ENCODE measurements around the gene UFM1. TPM values are rescaled to one million over a fixed set of nuclear protein-coding genes. Genes with fewer than 3 reads are reported as not detected.

Gene UFM1
- total and polyA plus RNA-seq, 2 of the 4 experiments (the other 2 are of a cell fraction): 43.5 to 94.5 TPM

DNA sequence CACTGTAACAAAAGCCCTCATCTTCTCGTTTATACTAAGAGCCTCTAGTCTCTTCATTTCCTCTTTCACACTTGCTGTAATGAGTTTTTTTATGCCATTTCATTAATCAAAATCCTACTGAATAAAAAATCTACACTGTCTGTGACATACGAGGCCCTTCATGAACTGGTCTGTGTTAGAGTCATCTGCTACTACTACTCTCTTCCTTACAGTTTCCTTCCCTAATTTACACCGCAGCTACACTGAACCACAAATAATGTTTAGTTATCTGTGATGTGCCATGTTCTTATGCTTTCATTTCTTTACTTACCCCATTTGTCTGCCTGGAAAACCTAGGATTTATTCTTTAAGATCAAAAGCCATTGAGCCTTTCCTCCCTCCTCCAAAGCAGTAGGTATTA lies 16.0 kb downstream of the UFM1 start:
- CTCF ChIA-PET: no interaction called here
- no peak overlapping the region for H3K4ac ChIP-seq (ENCODE audit: low read depth, low read length)
- H3K27me3 ChIP-seq (ENCODE audit: control insufficient read depth, insufficient read depth, low read length): no peaks in the 10 kb centered on the region
- H3K27ac ChIP-seq (ENCODE audit: insufficient read depth, low read length): no peak overlapping the region
- H4K8ac ChIP-seq (ENCODE audit: low read depth in 2 of 2, low read length in 2 of 2): no peak overlapping the region
- no peak overlapping the region for H2BK15ac ChIP-seq (ENCODE audit: low read depth, low read length)
- no peak for ATAC-seq (ENCODE audit: low read depth)
- no peak overlapping the region for H3K23ac ChIP-seq (ENCODE audit: low read depth, low read length)
- no peak overlapping the region for H2BK120ac ChIP-seq (ENCODE audit: low read depth, low read length)
- no peaks in the 10 kb centered on the region for H3K79me1 ChIP-seq (ENCODE audit: low read depth in 1 of 2, low read length in 2 of 2)
- in situ Hi-C loops (cut with MboI; ENCODE audit: low sequenced_read_pairs) (loop anchor here (25.0 kb wide), 2 partner anchors 728 to 1328 kb away; no protein-coding TSS in a partner anchor), dilution Hi-C loops (cut with HindIII; ENCODE audit: low sequenced_read_pairs, unreplicated experiment) (no loop called here), intact Hi-C loops (cut with micrococcal nuclease) (no loop called here)
- no peak for TF ChIP-seq MAZ (IDR thresholded peaks at IDR 0.05; ENCODE audit: borderline replicate concordance, low read depth, low read length)
- no peak for TF ChIP-seq POLR2A (IDR thresholded peaks at IDR 0.05; ENCODE audit: low read depth, low read length)
- no peak for TF ChIP-seq ELK1 (IDR thresholded peaks at IDR 0.05; ENCODE audit: borderline replicate concordance, low read depth, low read length)
- TF ChIP-seq CEBPB (IDR thresholded peaks at IDR 0.05; ENCODE audit: low read depth, low read length): no peak
- TF ChIP-seq FOS (IDR thresholded peaks at IDR 0.05; ENCODE audit: low read depth, low read length): no peak
- TF ChIP-seq CTCF (conservative IDR thresholded peaks at IDR 0.05; ENCODE audit: low read depth, low read length): no peak
- TF ChIP-seq SMC3 (IDR thresholded peaks at IDR 0.05; ENCODE audit: low read depth, low read length): no peak
- TF ChIP-seq RAD21 (IDR thresholded peaks at IDR 0.05; ENCODE audit: low read length): no peak
- no peak for TF ChIP-seq NFE2L2 (IDR thresholded peaks at IDR 0.05; ENCODE audit: low read depth, low read length)
- TF ChIP-seq RCOR1 (IDR thresholded peaks at IDR 0.05; ENCODE audit: insufficient replicate concordance, low read length): no peak
- TF ChIP-seq, protein P1, sequence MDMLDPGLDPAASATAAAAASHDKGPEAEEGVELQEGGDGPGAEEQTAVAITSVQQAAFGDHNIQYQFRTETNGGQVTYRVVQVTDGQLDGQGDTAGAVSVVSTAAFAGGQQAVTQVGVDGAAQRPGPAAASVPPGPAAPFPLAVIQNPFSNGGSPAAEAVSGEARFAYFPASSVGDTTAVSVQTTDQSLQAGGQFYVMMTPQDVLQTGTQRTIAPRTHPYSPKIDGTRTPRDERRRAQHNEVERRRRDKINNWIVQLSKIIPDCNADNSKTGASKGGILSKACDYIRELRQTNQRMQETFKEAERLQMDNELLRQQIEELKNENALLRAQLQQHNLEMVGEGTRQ (IDR thresholded peaks at IDR 0.05; ENCODE audit: low read depth, low read length): no peak
- TF ChIP-seq MXI1 (IDR thresholded peaks at IDR 0.05; ENCODE audit: borderline replicate concordance, low read depth, low read length): no peak
- no peak for TF ChIP-seq RFX5 (IDR thresholded peaks at IDR 0.05; ENCODE audit: low read depth, low read length)
- TF ChIP-seq CHD1 (IDR thresholded peaks at IDR 0.05; ENCODE audit: low read depth, low read length): no peak
- TF ChIP-seq MAFK (IDR thresholded peaks at IDR 0.05; ENCODE audit: low read depth, low read length): no peak
- TF ChIP-seq BHLHE40 (IDR thresholded peaks at IDR 0.05; ENCODE audit: low read depth, low read length): no peak
- no peak for DNase-seq
- no peak overlapping the region for H3K9ac ChIP-seq (ENCODE audit: low read depth, low read length)
- no peak overlapping the region for H2BK20ac ChIP-seq (ENCODE audit: low read depth, low read length)
- H2AK5ac ChIP-seq (ENCODE audit: low read depth, low read length): no peak overlapping the region
- H3K9me3 ChIP-seq (ENCODE audit: control insufficient read depth, insufficient read depth, low read length): no peaks in the 10 kb centered on the region
- no peak overlapping the region for H3K4me2 ChIP-seq (ENCODE audit: low read depth, low read length)
- no peak overlapping the region for H3K56ac ChIP-seq (ENCODE audit: extremely low read depth, insufficient read depth, low read length)
- no peak overlapping the region for H2AFZ ChIP-seq (replicated peaks; ENCODE audit: low read length, poor library complexity)
- H4K20me1 ChIP-seq (ENCODE audit: insufficient read depth, low read length): no peaks in the 10 kb centered on the region
- H3K18ac ChIP-seq (ENCODE audit: low read depth, low read length): no peak overlapping the region
- peaks cover 7% of the 10 kb centered on the region for H3K36me3 ChIP-seq (ENCODE audit: control insufficient read depth, insufficient read depth, low read length)
- POLR2A ChIA-PET (ENCODE audit: unreplicated experiment): no interaction called here
- no peaks in the 10 kb centered on the region for H3K9me1 ChIP-seq (ENCODE audit: insufficient read depth, low read length)
- H2AK9ac ChIP-seq (replicated peaks; ENCODE audit: low read depth, low read length, poor library complexity): no peak overlapping the region
- no peak overlapping the region for H3K14ac ChIP-seq (replicated peaks; ENCODE audit: low read depth, low read length)
- no peak overlapping the region for H4K91ac ChIP-seq (ENCODE audit: insufficient read depth, low read depth, low read length)
- no peak overlapping the region for H2BK5ac ChIP-seq (ENCODE audit: low read depth, low read length, poor library complexity, severe bottlenecking)
- no peak overlapping the region for H3K4me3 ChIP-seq (ENCODE audit: insufficient read depth, low read depth, low read length)
- no peaks in the 10 kb centered on the region for H3K4me1 ChIP-seq (ENCODE audit: control insufficient read depth, insufficient read depth, low read length)
- no peak overlapping the region for H4K5ac ChIP-seq (ENCODE audit: low read depth, low read length)
- no TSS peak for BruUV-seq (replicated peaks)
- no CpG with 5 or more reads among the region's 3 CpGs for WGBS, 2 experiments (ENCODE audit: extremely low coverage in 2 of 2, insufficient read length in 1 of 2)
